RWPE2 (cell line): ENCODE results near the gene LIPE.
"Not testable (repeated sequence)": the region's sequence is repeated elsewhere in the genome, so short reads cannot be mapped to it uniquely, and the experiment has no call there.

Source experiments
- ATAC-seq: fragments of 200-7000 bp; cut with Tn5 transposase; 3 replicates; pipeline ENCODE4 v1.9.1; 2021; ENCODE audit warnings: low read depth
- DNase-seq: peaks from one replicate; pipeline ENCODE4 v3.0.0-alpha.2; 2020; ENCODE audit warnings: low spot score
- H3K27ac ChIP-seq: fragments of 450-650 bp; 2 replicates; pipeline ENCODE4 v1.5.1; 2017; ENCODE audit warnings: mild to moderate bottlenecking; ENCODE audit not compliant: poor library complexity, severe bottlenecking
- H3K27me3 ChIP-seq: fragments of 250-450 bp; sonication (Bioruptor Pico); 2 replicates; pipeline ENCODE4 v1.5.1; 2021; ENCODE audit warnings: mild to moderate bottlenecking, moderate library complexity; ENCODE audit not compliant: insufficient read depth, poor library complexity, severe bottlenecking
- H3K36me3 ChIP-seq: fragments of 250-450 bp; sonication (Bioruptor Pico); 2 replicates; pipeline ENCODE4 v1.5.1; 2020; ENCODE audit warnings: low read depth, mild to moderate bottlenecking, moderate library complexity
- H3K4me1 ChIP-seq: fragments of 250-450 bp; sonication (Bioruptor Pico); 2 replicates; pipeline ENCODE4 v1.5.1; 2021; ENCODE audit warnings: mild to moderate bottlenecking, moderate library complexity; ENCODE audit not compliant: insufficient read depth, poor library complexity, severe bottlenecking
- H3K4me3 ChIP-seq: fragments of 250-450 bp; sonication (Bioruptor Pico); 2 replicates; pipeline ENCODE4 v1.5.1; 2021; ENCODE audit warnings: mild to moderate bottlenecking, moderate library complexity; ENCODE audit not compliant: severe bottlenecking
- H3K9me3 ChIP-seq: fragments of 250-450 bp; sonication (Bioruptor Pico); 2 replicates; pipeline ENCODE4 v1.5.1; 2021; ENCODE audit warnings: mild to moderate bottlenecking, moderate library complexity; ENCODE audit not compliant: severe bottlenecking
- CTCF ChIP-seq: fragments of 450-650 bp; IDR thresholded peaks from one replicate; pipeline ENCODE4 v1.5.1; 2017; ENCODE audit warnings: mild to moderate bottlenecking, moderate library complexity; ENCODE audit not compliant: poor library complexity, severe bottlenecking

The LIPE gene

GRCh38 chr19:42455621-42456081, 28.5 kb upstream of the LIPE start:
- TF ChIP-seq CTCF, result no peak
- H3K27ac ChIP-seq, result peak overlapping the region; percentile 63
- no peaks in the 10 kb centered on the region for H3K27me3 ChIP-seq
- no peak overlapping the region for H3K4me3 ChIP-seq
- peaks cover 13% of the 10 kb centered on the region for H3K4me1 ChIP-seq
- H3K9me3 ChIP-seq, result no peaks in the 10 kb centered on the region
- peak; percentile 100 for ATAC-seq
- H3K36me3 ChIP-seq, result no peaks in the 10 kb centered on the region
- peak; percentile 76 for DNase-seq

DNA sequence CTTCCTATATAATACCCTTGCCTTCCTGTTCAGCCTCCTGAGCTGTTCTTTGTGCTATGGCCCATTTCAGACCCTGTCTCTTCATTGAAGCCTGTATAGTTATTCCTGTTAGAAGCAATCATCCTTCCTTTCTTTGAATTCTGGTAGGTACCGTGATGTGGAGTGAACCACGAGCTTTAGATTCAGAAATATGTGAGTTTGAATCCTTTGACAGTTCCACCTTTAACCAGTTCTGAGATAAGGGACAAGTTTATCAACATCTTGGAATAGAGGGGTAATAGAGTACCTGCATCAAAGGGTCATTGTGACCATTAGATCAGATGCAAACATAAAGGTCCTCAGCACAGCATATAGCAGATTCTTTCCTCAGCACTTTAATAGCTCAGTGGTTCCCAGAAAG, 27.9 kb upstream of the LIPE start:
- no peak for DNase-seq
- no peak for TF ChIP-seq CTCF
- Histone ChIP-seq H3K4me3 (no peak overlapping the region), H3K9me3 (no peaks in the 10 kb centered on the region), H3K27ac (peak overlapping the region; percentile 63), H3K27me3 (no peaks in the 10 kb centered on the region), H3K36me3 (no peaks in the 10 kb centered on the region), H3K4me1 (peaks cover 19% of the 10 kb centered on the region)
- no peak for ATAC-seq

- DNase-seq, result no peak
- Histone ChIP-seq H3K27me3 (no peaks in the 10 kb centered on the region), H3K4me1 (peaks cover 22% of the 10 kb centered on the region), H3K4me3 (no peak overlapping the region), H3K27ac (no peak overlapping the region), H3K36me3 (no peaks in the 10 kb centered on the region), H3K9me3 (no peaks in the 10 kb centered on the region)
- ATAC-seq, result no peak
- no peak for TF ChIP-seq CTCF
These were observed 25.4 kb upstream of the LIPE start for GRCh38 chr19:42452590-42452989.

- Histone ChIP-seq H3K4me3 (no peak overlapping the region), H3K27ac (peak overlapping the region; percentile 32), H3K27me3 (no peaks in the 10 kb centered on the region), H3K4me1 (peaks cover 14% of the 10 kb centered on the region), H3K36me3 (no peaks in the 10 kb centered on the region), H3K9me3 (no peaks in the 10 kb centered on the region)
- TF ChIP-seq CTCF, result peak; percentile 92
- peak; percentile 96 for ATAC-seq
- DNase-seq, result peak; percentile 73
These were observed 23.2 kb upstream of the LIPE start for GRCh38 chr19:42450314-42450934.

DNA sequence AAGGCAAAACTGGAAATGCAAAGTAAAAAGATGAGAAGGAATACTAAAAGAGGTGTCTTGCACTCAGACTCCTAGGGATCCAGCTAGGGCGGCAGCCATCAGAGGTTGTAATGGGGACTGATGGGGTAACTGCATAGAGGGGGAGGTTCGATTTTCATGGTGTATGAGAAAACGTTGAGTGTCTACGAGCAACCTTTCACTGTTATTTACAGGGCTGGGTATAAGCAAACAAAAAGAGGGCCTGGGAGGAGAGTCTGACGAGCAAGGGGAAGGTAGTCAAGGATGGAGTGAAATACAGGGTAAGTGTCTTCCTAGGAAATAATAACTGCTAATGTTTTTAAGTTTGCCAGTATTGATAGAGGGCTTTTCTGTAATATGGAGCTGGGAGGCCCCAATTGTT, 21.1 kb upstream of the LIPE start:
- not testable (repeated sequence) for ATAC-seq, DNase-seq

More for the DNA sequence above, 21.1 kb upstream of the LIPE start:
- H3K4me3 ChIP-seq, H3K27ac ChIP-seq, H3K4me1 ChIP-seq, H3K36me3 ChIP-seq, H3K27me3 ChIP-seq, H3K9me3 ChIP-seq: not testable (repeated sequence)
